Measurements from ENCODE around the gene NCAPH2. TPM values are rescaled to one million over a fixed set of nuclear protein-coding genes. Genes with fewer than 3 reads are reported as not detected.
A peak's percentile ranks its signal among the peaks of the same experiment; 100 is the strongest.

Gene NCAPH2
- total RNA-seq, 2 experiments from 2014 or later: 184 to 185 TPM

DNA sequence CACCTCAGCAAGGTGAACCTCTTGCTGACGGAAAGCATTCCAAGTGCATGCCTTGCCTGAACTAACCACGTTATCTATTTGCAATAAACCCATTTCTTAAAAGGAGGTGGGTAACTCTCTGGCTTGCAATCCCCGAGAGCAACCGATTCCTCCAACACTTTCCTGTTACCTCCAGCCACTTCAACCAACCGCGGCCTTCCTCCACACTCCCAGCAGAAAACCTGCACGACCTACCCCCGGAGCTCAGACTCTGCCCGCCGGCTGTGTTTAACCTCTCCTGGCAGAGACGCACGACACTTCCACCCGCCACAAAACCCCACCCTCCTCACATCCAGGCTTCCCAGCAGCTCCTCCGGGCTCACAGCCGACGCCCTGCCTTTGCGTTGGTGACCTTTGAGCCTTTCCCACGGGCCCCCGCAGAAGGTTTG, 16.7 kb downstream of the NCAPH2 start:
- H3K27me3 ChIP-seq (ENCODE audit: control insufficient read depth in 1 of 2, insufficient read depth in 2 of 2, low read length in 2 of 2): no peaks in the 10 kb centered on the region
- no peak for DNase-seq
- no peak for ATAC-seq (ENCODE audit: poor library complexity)
- H3K9me3 Mint-ChIP-seq: no peaks in the 10 kb centered on the region
- H3K4me3 ChIP-seq (ENCODE audit: low read length): peak overlapping the region; percentile 70
- no peaks in the 10 kb centered on the region for H3K9me3 ChIP-seq (ENCODE audit: control insufficient read depth in 1 of 2, insufficient read depth in 1 of 2, low read length in 2 of 2)
- H3K27ac ChIP-seq (ENCODE audit: low read depth in 1 of 2, low read length in 2 of 2): peak overlapping the region; percentile 44 to 88
- no peaks in the 10 kb centered on the region for H3K27me3 Mint-ChIP-seq
- peaks cover 35% of the 10 kb centered on the region for H3K36me3 ChIP-seq (ENCODE audit: insufficient read depth, low read length)
- intact Hi-C loops (cut with DNase I, micrococcal nuclease): loop anchor here (1.0 to 5.0 kb wide), 7 partner anchors 16 to 98 kb away; partner anchors contain the start of genes NCAPH2 (in 2 of the 2), CHKB (in 1 of the 2) and SYCE3 (in 1 of the 2)
- H3K4me1 Mint-ChIP-seq (ENCODE audit: low read depth): peaks cover 28% of the 10 kb centered on the region
- peaks cover 41% of the 10 kb centered on the region for H3K36me3 Mint-ChIP-seq (ENCODE audit: low read depth)
- peak overlapping the region; percentile 89 for H3K27ac Mint-ChIP-seq
- peaks cover 50% of the 10 kb centered on the region for H3K4me1 ChIP-seq (ENCODE audit: insufficient read depth, low read length)
- ChIA-PET CTCF (interaction anchor here (1.3 to 5.2 kb wide), 12 partner anchors 15 to 281 kb away, joined by 3 to 70 read pairs (median 12); partner anchors contain the start of genes ARSA, HDAC10, LMF2 and NCAPH2), POLR2A (interaction anchor here (1.2 to 6.7 kb wide), 15 partner anchors 10 to 334 kb away, joined by 3 to 258 read pairs (median 14); partner anchors contain the start of genes ARSA, HDAC10, KLHDC7B and LMF2)
- TF ChIP-seq CTCF (IDR thresholded peaks at IDR 0.05): no peak
- peak overlapping the region; percentile 91 for H3K4me3 Mint-ChIP-seq

DNA sequence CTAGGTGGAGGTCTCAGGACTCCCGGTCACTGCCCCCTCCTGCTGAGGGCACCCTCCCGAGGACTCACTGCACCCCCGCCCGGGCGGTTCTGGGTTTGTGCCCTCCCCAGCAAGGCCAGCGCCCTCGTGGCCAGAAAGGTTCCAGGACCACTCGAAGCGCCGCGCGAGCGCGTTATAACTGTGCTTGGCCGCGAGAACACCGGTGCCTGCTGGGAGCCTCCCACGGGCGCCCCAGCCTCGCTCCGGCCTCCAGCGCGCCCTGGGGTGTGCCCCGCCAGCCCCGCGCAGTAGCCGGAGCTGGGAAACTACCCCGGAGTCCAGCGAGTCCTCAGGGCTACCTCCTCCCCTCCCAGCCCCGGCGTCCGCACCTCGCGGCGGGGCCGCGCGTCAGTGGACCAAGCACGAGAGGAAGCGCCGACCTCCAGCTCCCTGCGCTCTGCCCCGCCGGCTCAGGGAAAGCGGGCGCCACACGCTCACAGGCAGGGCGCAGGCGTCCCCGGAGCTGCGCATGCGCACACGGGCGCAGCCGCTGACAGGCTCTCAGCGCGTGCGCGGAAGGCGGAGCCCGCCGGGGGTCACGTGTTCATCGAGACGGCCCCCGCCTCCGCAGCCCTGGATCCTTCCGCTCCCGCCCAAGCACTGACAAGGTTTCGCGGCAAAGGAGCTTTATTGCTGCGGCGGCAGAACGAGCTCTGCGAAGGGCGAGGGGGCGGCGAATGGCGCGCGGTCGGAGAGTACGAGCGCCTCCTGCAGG, 17.3 kb downstream of the NCAPH2 start, which contains the start of gene SCO2:
SCO2 (minus strand) TSS at position 495 of the 754 bp plus-strand sequence. CDS start 1,187 bp downstream, outside the sequence.
- DNase-seq (peak; percentile 95 to 99 (median 98)), ATAC-seq (ENCODE audit: poor library complexity) (peak; percentile 72)
- H3K27ac Mint-ChIP-seq: peak within 1 kb of the TSS; percentile 89
- no peaks in the 10 kb centered on the region for H3K9me3 Mint-ChIP-seq
- no peaks in the 10 kb centered on the region for H3K27me3 Mint-ChIP-seq
- H3K36me3 Mint-ChIP-seq (ENCODE audit: low read depth): peaks cover 35% of the 10 kb centered on the region
- Histone ChIP-seq H3K4me1 (ENCODE audit: insufficient read depth, low read length) (peaks cover 53% of the 10 kb centered on the region), H3K9me3 (ENCODE audit: control insufficient read depth in 1 of 2, insufficient read depth in 1 of 2, low read length in 2 of 2) (no peaks in the 10 kb centered on the region), H3K4me3 (ENCODE audit: low read length) (peak within 1 kb of the TSS; percentile 70), H3K27me3 (ENCODE audit: control insufficient read depth in 1 of 2, insufficient read depth in 2 of 2, low read length in 2 of 2) (no peaks in the 10 kb centered on the region), H3K27ac (ENCODE audit: low read depth in 1 of 2, low read length in 2 of 2) (peak within 1 kb of the TSS; percentile 81 to 88), H3K36me3 (ENCODE audit: insufficient read depth, low read length) (peaks cover 34% of the 10 kb centered on the region)
- no peak for TF ChIP-seq CTCF (IDR thresholded peaks at IDR 0.05)
- peak within 1 kb of the TSS; percentile 91 for H3K4me3 Mint-ChIP-seq
- H3K4me1 Mint-ChIP-seq (ENCODE audit: low read depth): peaks cover 28% of the 10 kb centered on the region
- ChIA-PET POLR2A (interaction anchor here (0.5 to 6.7 kb wide), 38 partner anchors 8 to 335 kb away, joined by 3 to 258 read pairs (median 6); partner anchors contain the start of genes ARSA, CHKB, CPT1B and HDAC10), CTCF (interaction anchor here (0.6 to 5.2 kb wide), 49 partner anchors 8 to 282 kb away, joined by 3 to 70 read pairs (median 5); partner anchors contain the start of genes ADM2, ARSA, CHKB and HDAC10)
- intact Hi-C loops (cut with DNase I, micrococcal nuclease): loop anchor here (1.0 to 5.0 kb wide), 7 partner anchors 16 to 97 kb away; partner anchors contain the start of genes NCAPH2 (in 2 of the 2), CHKB (in 1 of the 2) and SYCE3 (in 1 of the 2)

DNA sequence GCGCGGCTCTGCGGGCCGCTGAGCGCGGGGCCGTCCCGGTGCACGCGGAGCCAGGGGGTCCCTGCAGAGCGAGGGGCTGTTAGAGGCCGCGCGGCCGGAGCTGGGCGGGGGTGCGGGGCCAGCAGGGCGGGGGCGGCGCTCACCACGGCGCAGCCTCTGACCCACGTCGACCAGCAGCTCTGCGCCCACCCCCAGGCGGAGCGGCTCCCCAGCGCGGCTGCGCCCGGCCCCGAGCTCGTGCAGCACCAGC, 17.8 kb downstream of the NCAPH2 start:
- Mint-ChIP-seq H3K27me3 (no peaks in the 10 kb centered on the region), H3K4me1 (ENCODE audit: low read depth) (peaks cover 28% of the 10 kb centered on the region), H3K4me3 (peak overlapping the region; percentile 87), H3K36me3 (ENCODE audit: low read depth) (peaks cover 31% of the 10 kb centered on the region), H3K27ac (peak overlapping the region; percentile 89), H3K9me3 (no peaks in the 10 kb centered on the region)
- ChIA-PET CTCF (interaction anchor here (0.6 to 5.2 kb wide), 49 partner anchors 9 to 283 kb away, joined by 3 to 70 read pairs (median 5); partner anchors contain the start of genes ADM2, ARSA, CHKB and HDAC10), POLR2A (interaction anchor here (0.5 to 6.7 kb wide), 39 partner anchors 9 to 335 kb away, joined by 3 to 258 read pairs (median 6); partner anchors contain the start of genes ADM2, ARSA, CHKB and CPT1B)
- Histone ChIP-seq H3K27ac (ENCODE audit: low read depth in 1 of 2, low read length in 2 of 2) (peak overlapping the region in 1 of 2 donors; percentile 88), H3K27me3 (ENCODE audit: control insufficient read depth in 1 of 2, insufficient read depth in 2 of 2, low read length in 2 of 2) (no peaks in the 10 kb centered on the region), H3K4me1 (ENCODE audit: insufficient read depth, low read length) (peaks cover 58% of the 10 kb centered on the region), H3K4me3 (ENCODE audit: low read length) (peak overlapping the region; percentile 70), H3K9me3 (ENCODE audit: control insufficient read depth in 1 of 2, insufficient read depth in 1 of 2, low read length in 2 of 2) (no peaks in the 10 kb centered on the region), H3K36me3 (ENCODE audit: insufficient read depth, low read length) (peaks cover 34% of the 10 kb centered on the region)
- ATAC-seq (ENCODE audit: poor library complexity) (no peak), DNase-seq (no peak)
- no peak for TF ChIP-seq CTCF (IDR thresholded peaks at IDR 0.05)
- intact Hi-C loops (cut with DNase I, micrococcal nuclease): loop anchor here (1.0 to 5.0 kb wide), 8 partner anchors 17 to 97 kb away; partner anchors contain the start of genes NCAPH2 (in 2 of the 2), CHKB (in 1 of the 2) and SYCE3 (in 1 of the 2)
